Measurements from ENCODE around the gene MRPS18C.
A peak's percentile ranks its signal among the peaks of the same experiment; 100 is the strongest.
"Not testable (repeated sequence)": the region's sequence is repeated elsewhere in the genome, so short reads cannot be mapped to it uniquely, and the experiment has no call there.

MRPS18C gene

GRCh38 chr4:83498187-83498586 is 42.3 kb downstream of the MRPS18C start:
- no peak for DNase-seq (ENCODE audit: low spot score)

DNA sequence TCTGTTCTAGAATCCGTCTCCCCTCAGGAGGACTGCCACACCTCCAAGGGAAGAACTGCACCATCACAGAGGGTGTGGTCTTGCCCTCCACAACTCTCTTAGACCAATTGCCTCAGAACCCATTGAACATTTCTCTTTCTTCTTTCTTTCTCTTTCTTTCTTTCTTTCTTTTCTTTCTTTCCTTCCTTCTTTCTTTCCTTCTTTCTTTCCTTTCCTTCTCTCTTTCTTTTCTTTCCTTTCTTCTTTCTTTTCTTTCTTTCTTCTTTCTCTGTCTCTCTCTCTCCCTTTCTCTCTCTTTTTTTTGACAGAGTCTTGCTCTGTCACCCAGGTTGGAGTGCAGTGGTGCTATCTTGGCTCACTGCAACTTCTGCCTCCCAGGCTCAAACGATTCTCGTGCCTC is 45.8 kb downstream of the MRPS18C start:
- not testable (repeated sequence) for DNase-seq (ENCODE audit: low spot score)

GRCh38 chr4:83503974-83504373 is 48.1 kb downstream of the MRPS18C start:
- no peak for DNase-seq (ENCODE audit: low spot score)

- no peak for DNase-seq (ENCODE audit: low spot score)
Observed at GRCh38 chr4:83504503-83504902, 48.6 kb downstream of the MRPS18C start.

DNA sequence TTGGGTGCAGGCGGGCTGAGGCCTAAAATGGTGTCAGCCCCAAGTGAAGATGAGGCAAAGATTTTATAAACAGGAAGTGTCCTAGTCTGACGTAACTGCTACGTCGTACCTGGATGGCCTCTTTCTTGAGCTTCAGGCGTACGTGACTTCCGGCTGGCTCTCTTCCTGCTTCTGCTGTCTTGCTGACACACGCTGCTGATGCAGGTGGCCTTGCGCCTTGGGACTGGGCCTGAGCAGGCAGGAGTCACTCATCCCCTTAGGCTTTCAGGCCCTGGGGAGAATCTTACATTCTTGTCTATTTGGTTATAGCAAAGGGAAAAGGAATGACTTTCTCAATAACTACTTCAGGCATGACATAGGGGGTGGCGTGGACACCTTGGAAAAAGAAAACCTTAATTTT is 49.1 kb downstream of the MRPS18C start:
- DNase-seq (ENCODE audit: low spot score): no peak

DNA sequence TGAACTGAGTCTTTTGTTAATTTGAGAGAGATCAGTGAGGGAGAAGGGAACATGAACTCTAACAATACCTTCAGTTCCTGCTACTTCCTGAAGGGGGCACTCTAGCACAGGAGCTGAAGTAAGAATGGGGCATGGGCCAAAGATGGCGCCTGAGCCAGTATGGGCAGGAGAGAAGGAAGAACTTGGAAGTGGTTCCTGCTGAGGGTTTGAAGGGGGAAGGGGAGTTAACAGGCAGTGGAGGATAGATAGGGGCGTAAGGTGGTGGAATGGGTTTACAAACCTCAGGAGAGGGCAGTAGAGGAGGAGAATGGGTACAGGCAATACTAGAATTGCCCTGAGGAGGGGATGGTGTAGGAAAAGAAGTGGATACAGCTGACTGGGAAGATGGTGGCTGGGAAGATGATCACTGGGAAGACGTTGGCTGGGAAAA is 53.3 kb downstream of the MRPS18C start:
- DNase-seq (ENCODE audit: low spot score): peak; percentile 77

DNA sequence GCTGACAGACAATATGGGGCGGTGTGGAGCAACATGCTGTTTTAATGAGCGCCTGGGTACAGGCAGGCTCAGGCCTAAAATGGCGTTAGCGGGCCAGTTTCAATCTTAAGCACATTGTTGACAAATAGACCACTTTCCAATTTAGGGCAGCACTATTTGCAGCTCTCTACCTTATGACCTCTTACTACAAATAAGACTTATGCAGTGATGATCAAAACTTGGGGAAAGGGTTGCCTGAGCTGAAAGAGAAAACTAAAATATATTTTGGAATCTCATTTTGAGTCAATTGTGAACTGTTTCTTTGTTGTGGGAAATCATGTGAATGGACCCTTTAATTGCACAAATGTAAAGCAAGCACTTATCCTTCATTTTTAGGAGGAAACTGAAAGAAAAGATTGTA is 54.6 kb downstream of the MRPS18C start:
- no peak for DNase-seq (ENCODE audit: low spot score)

Data from hematopoietic multipotent progenitor cell treated with erythropoietin and hydrocortisone succinate and interleukin-3 and kit ligand, for 17 days (in vitro differentiated cells).